ENCODE results near the gene ZFP91.

DNA sequence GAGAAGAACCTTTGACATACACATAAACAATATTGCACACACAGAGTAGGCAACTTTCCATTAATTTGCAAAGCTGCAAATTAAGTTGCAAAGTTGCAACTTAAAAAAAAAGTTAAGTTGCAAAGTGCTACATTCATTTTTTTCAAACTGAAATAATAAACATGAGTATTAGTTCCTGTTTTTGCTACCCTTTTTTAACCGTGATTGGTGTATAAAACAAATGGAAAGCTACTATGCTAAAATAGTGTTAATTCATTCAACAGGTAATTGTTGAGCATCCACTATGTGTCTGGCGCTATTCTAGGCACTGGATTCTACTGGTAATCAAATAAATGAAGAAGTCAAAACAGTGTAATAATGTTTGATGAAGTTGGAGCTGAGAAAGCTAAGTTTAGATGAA, 8.1 kb downstream of the ZFP91 start:
- TF ChIP-seq POLR2A (IDR thresholded peaks at IDR 0.05) (no peak), POLR2AphosphoS5 (IDR thresholded peaks at IDR 0.05) (no peak), CTCF (IDR thresholded peaks at IDR 0.05) (no peak), EP300 (IDR thresholded peaks at IDR 0.05; ENCODE audit: low read depth) (no peak)

All from transverse colon (tissue), 4 donors.